Raji (cell line): ENCODE measurements around the gene PPEF1.

Experiments
- POLR2A ChIP-seq: IDR thresholded peaks from 2 replicates; pipeline ENCODE4 v1.6.1; 2011; ENCODE audit warnings: low read depth, low read length, control low read depth; ENCODE audit not compliant: insufficient read depth

Gene PPEF1

DNA sequence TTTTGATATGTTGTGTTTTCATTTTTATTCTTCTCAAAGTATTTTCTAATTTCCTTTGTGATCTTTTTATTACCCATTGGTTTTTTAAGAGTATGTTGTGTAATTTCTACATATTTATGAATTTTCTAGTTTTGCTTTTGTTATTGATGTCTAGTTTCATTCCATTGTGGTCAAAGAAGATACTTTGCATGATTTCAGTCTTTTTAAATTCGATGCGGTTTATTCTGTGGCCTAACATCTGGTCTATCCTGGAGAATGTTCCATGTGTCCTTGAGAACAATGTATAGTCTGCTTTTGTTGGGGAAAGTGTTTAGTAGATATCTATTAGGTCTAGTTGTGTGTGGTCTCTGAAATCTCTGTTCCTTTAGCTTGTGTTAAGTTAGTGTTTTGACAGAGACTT lies 46.2 kb downstream of the PPEF1 start:
- TF ChIP-seq POLR2A: no peak

DNA sequence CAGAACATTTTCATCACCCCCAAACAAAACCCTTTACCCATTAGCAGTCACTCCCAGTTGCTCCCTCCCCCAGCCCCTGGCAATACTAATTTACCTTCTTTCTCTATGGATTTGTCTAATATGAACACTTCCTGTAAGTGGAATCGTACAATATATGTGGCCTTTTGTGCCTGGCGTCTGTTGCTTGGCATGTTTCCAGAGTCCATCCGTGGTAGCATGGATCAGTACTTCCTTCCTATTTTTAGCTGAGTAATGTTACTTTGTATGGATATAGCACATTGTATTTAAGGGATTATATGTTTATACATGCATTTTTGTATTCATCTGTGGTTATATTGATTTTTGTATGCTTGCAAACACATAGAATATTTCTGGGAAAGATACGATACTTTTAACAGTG lies 48.2 kb downstream of the PPEF1 start:
- TF ChIP-seq POLR2A: no peak

DNA sequence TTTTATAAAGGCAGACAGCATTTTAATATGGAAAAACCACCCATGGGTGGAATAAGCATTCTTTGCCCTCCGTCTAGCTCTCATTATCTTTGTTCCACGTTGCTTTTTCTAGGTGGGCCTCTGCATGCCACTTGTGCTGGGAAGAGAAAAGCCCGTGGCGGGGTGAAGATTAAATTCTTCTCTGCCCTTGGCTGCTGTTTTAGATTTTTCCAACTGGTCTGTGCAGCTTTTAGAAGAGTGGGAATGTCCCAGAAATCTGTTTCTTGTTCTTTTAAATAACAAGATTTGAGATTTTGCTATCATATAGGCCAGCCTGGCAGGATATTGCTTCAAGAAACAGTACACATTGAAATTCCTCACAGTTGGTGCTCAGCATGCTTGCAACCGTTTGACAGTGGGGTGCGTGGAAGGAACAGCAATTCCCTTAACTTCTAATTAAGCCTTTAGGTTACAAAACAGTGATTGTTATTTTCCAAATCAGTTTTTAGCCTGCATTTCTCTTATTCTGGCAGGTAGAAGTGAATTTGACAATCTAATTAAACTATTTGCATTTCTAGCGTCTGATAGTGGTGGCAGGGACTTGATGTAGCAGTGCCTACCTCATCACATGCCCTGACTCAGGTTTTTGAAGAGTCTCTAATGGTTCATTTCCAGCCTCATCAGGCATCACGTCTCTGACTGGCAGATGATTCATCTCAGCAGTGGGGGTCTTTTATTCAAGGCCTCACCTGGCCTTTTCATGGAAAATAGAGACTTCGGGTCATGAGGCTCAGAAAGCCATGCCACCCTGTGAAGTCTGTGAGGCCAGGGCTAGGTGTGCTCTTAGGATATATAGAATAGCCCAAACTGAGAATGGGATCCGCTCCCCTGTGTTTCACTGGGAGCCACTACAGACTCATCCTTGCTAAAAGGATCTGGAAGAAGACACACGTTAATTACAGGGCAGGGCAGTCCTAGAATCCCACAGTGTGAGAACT lies 50.8 kb downstream of the PPEF1 start:
- no peak for TF ChIP-seq POLR2A

DNA sequence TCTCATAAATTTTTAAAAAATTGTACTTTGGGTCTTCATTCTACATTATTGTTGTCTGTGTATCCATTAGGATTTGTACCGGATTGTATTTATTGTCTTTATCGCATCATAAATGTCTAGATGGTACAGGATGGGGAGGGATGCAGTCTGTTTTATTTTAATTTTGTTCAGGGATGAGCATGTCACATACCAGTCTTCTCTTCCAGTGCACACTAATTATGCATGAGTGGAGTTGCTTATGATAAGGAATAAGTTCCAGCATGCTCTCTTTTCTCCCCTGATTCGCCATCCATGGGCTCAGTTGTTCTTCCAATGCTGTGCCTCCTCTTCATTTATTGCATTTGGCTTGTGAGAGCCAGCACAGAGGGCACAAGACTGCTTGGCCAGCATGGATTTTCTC lies 54.3 kb downstream of the PPEF1 start:
- no peak for TF ChIP-seq POLR2A

DNA sequence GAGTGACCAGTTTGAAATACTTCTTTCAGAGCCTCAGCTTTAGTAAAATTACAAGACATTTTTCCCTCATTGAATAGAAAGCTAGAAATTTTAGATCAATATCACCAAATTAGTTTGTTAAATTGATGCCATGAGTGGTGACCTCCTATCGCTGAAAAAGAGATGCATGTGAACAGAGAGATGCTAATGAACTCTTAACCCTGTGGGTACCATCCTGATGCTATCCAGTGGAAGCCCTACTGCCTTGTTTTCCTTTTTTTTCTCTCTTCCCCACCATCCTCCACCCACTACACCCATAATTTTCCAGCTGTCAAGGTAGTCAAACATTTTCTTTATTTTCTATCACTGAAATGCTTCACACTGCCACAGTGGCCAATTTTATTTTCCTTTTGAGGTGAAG lies 61.9 kb downstream of the PPEF1 start:
- no peak for TF ChIP-seq POLR2A

DNA sequence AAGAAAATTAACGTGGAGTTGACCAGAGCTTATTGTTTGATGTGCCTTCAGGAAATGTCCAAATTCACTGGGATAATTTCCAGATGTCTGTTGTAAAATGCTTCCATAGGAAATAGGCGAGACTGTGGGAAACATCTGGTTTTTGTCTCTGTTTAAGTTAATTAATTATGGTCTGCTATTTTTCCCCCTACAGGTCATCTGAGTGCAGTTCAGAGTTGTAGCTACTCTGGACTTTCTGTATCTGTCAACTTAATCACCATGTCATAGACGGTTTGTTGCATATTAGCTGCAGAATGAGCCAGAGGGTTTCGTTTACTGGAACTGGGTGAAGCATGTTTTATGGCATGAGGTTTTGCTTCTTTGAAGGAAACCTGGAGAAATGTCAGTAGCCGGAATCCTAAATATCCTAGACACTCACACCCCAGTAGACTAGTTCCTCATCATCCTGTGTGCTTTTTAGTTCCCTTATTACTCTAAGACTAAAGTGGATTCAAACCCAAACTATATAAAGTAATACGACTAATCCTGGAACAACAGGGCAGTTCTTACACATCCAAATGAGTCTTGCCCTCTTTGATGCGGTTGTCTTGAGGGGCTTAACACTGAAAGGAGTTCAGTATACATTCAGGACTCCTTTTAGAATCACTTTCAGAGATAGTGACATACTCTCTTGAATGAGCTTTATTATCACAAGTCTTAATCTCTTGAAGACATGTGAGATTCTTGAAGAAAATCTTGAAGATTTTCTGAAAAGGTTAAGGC lies 62.5 kb downstream of the PPEF1 start:
- TF ChIP-seq POLR2A: no peak

DNA sequence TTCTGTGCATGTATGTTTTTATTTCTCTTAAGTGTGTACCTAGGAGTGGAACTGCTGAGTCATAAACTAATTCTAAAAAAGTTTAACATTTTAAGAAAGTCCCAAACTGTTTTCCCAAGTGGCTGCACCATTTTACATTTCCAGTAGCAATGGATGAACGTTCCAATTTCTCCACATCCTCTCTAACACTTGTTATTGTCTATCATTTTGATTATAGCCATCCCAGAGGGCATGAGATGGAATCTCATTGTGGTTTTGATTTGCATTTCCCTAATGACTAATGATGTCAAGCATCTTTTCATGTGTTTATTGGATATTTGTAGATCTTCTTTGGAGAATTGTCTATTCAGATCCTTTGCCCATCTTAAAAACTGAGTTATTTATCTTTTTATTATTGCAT lies 82.5 kb downstream of the PPEF1 start:
- TF ChIP-seq POLR2A: no peak

DNA sequence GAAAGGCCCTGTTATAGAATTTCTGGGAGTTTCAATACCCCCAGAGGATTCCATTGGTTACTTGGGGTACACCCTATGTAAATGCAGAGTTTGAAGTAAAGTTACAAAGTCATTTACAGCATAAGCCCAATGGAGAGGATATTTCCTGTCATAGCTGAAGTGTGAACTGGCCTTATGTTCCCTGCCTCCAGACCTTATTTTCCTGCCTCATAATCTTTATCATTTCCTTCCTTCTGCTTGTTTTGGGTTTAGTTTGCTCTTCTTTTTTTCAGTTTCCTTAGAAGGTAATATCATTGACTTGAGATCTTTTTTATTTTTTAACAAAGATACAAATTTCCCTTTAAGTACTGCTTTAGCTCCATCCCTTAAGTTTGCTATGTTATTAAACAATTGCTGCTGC lies 85.4 kb downstream of the PPEF1 start:
- no peak for TF ChIP-seq POLR2A

DNA sequence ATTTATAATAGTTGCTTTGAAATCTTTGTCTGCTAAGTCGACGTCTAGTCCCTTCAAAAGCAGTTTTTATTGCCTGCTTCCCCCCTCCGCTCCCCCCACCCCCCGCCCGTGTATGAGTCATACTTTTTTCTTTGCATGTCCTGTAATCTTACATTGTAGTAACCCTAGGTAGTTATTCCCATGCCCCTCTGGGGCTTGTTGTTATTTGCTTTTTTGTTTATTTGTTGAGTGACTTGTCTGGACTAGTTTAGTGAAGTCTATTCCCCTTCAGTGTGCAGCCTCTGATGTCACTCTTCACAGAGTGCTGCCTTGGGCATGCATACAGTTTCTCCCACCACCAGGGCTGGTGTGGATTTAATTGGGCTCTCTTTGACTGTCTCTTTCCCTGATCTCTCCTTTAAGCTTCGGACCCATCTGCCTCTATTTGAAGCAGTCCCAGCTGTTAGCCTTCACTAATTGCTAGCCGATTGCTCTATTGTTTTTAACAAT lies 86.2 kb downstream of the PPEF1 start:
- no peak for TF ChIP-seq POLR2A

DNA sequence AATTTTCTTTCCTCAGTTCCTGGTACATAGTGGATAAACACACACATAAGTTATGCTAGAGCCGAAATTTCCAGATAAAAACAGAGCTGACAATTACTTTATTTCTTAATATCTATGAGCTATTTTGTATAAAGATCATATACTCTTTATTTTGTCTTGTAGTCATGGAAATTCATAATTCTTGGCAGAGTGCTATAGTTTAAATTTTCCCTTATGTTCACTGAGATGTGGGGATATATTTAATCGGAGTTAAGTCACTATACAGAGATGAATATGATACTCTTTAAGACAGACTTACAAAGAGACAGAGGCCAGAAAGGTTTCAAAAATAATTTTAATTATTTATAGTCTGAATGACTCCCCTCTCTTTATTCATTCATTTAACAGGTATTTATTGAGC lies 89.7 kb downstream of the PPEF1 start:
- TF ChIP-seq POLR2A: no peak

DNA sequence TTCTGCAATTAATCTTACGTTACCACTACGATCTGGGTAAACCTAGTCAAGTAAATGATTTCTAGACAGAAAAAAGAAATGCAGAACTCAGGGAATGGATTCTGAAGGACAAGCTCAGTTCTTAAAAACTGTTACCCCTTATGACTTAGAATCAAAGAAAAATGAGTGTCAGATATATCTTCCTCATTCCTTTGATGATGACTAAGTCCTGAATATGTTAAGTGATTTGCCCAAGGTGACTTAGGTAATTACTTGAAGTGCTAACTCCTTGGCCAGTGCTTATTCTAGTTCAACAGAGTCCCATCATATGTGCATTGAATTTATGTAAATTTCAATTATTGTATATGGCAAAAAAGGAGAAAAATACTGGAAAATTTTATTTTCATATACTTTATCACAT lies 92.5 kb downstream of the PPEF1 start:
- no peak for TF ChIP-seq POLR2A

DNA sequence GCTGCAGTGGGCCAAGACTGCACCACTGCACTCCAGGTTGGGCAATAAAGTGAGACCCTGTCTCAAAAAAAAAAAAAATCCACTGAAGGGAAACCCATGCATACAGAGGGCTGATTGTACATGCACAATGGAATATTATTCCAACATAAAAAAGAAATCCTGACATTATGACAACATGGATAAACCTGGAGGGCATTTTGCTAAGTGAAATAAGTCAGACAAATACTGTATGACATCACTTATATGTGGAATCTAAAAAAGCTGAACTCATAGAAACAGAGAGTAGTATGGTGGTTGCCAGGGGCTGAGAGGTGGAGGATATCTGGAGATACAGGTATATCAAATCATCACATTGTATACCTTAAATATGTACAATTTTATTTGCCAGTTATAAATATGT lies 102.2 kb downstream of the PPEF1 start:
- no peak for TF ChIP-seq POLR2A

DNA sequence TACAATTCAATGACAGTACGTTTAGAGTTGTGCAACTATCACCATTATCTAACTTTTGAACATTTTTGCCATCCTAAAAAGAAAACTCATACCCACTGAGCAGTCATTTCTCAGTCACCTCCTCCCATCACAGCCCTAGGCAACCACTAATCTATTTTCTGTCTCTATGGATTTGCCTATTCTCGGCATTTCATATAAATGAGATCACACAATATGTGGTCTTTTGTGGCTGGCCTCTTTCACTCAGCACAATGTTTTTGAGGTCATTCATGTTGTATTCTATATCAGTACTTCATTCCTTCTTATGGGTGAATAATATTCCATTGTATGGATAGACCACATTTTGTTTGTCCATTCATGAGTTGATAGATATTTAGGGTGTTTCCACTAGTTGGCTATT lies 103.0 kb downstream of the PPEF1 start:
- TF ChIP-seq POLR2A: no peak

DNA sequence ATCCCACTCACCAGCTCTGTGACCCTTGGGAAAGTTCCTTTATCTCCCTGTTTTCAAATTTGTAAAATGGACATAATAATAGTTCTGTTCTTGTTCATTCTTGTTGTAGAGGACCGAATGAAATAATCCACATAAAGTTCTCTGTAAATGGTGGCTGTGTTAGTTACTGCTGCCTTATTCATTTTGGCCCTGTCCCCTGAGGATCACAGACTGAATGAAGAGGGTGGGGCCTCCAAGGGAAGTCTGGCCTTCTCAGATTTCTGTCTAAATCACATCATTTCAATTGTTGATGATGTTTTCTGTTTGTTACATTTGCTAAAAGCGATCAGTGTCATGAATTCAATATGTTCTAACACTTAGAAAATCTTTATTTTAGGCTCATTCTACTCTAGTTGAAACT lies 117.9 kb downstream of the PPEF1 start:
- TF ChIP-seq POLR2A: no peak

DNA sequence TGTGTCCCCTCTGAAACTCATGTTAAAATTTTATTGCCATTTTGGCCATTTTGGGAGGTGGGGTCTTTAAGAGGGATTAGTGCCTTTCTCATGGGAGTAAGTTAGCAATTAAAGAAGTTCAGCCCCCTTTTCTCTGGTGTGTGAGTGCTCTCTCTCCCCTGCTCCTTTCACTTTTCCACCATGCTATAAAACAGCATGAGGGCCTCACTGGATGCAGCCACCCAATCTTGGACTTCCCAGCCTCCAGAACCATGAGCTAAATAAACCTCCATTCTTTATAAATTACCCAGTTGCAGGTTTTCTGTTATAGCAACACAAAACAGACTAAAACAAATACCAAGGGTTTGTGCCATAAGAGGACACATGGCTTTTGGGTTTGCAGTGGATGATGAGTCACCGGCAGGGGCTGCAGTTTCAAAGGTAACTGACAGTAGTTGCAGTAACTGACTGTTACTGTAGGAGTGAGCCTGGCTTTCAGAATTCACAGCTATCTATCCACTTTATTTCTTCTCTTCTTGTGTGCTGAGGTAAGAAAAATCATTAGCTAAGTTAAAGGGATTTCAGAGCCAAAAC lies 121.5 kb downstream of the PPEF1 start:
- no peak for TF ChIP-seq POLR2A
